IMR-90 (cell line): ENCODE data around the gene DIP2C. TPM values are rescaled to one million over a fixed set of nuclear protein-coding genes. Genes with fewer than 3 reads are reported as not detected.
"Not testable (repeated sequence)": the region's sequence is repeated elsewhere in the genome, so short reads cannot be mapped to it uniquely, and the experiment has no call there.

Experiments used
- ATAC-seq: fragments of 200-7000 bp; cut with Tn5 transposase; 2 replicates; pipeline ENCODE4 v1.9.1; 2020; ENCODE audit warnings: low read depth, mild to moderate bottlenecking, moderate library complexity
- BruUV-seq: library from RNA; stranded (reverse); fragments of 400-500 nt; replicated peaks from 2 replicates; lab custom pipeline; 2021; lab: Mats Ljungman, UMichigan
- CTCF ChIA-PET: fragments of 300-600 bp; formaldehyde crosslinking; extraction: SDS; loops from one replicate; lab custom pipeline; 2021; ENCODE audit warnings: antibody characterized with exemption; lab: Yijun Ruan, JAX
- POLR2A ChIA-PET: fragments of 300-600 bp; sonication (Branson Sonifier 250); formaldehyde crosslinking; loops from one replicate; lab custom pipeline; 2022; ENCODE audit warnings: antibody characterized with exemption; ENCODE audit not compliant: unreplicated experiment; lab: Charles Lee
- DNase-seq: peaks from one replicate; pipeline ENCODE4 v3.0.0; 2013
- H2AFZ ChIP-seq: replicated peaks from 2 replicates; pipeline ENCODE3; 2013; ENCODE audit warnings: low read length, mild to moderate bottlenecking; ENCODE audit not compliant: poor library complexity
- H2AK5ac ChIP-seq: 2 replicates; pipeline ENCODE4 v1.6.1; 2013; ENCODE audit warnings: low read depth, low read length, inconsistent platforms
- H2AK9ac ChIP-seq: replicated peaks from 2 replicates; pipeline ENCODE3; 2013; ENCODE audit warnings: mild to moderate bottlenecking, low read depth, low read length, moderate library complexity; ENCODE audit not compliant: poor library complexity
- H2BK120ac ChIP-seq: 2 replicates; pipeline ENCODE4 v1.6.1; 2013; ENCODE audit warnings: low read depth, low read length, inconsistent platforms
- H2BK15ac ChIP-seq: 3 replicates; pipeline ENCODE4 v1.6.1; 2013; ENCODE audit warnings: low read depth, low read length, inconsistent platforms
- H2BK20ac ChIP-seq: 2 replicates; pipeline ENCODE4 v1.6.1; 2013; ENCODE audit warnings: low read depth, mild to moderate bottlenecking, inconsistent platforms, low read length, moderate library complexity
- H2BK5ac ChIP-seq: 2 replicates; pipeline ENCODE4 v1.6.1; 2013; ENCODE audit warnings: mild to moderate bottlenecking, low read depth, low read length, inconsistent platforms; ENCODE audit not compliant: poor library complexity, severe bottlenecking
- H3K14ac ChIP-seq: replicated peaks from 2 replicates; pipeline ENCODE4 v1.6.1; 2013; ENCODE audit warnings: low read depth, low read length, inconsistent platforms
- H3K18ac ChIP-seq: 2 replicates; pipeline ENCODE4 v1.6.1; 2013; ENCODE audit warnings: low read depth, low read length, control low read depth
- H3K23ac ChIP-seq: 2 replicates; pipeline ENCODE4 v1.6.1; 2013; ENCODE audit warnings: low read depth, low read length, inconsistent platforms
- H3K27ac ChIP-seq: 2 replicates; pipeline ENCODE4 v1.5.1; 2013; ENCODE audit warnings: mild to moderate bottlenecking, control low read depth, low read length; ENCODE audit not compliant: insufficient read depth
- H3K27me3 ChIP-seq: 2 replicates; pipeline ENCODE4 v1.6.1; 2013; ENCODE audit warnings: low read length; ENCODE audit not compliant: control insufficient read depth, insufficient read depth
- H3K36me3 ChIP-seq: 2 replicates; pipeline ENCODE4 v1.6.1; 2013; ENCODE audit warnings: low read length, mixed read lengths; ENCODE audit not compliant: control insufficient read depth, insufficient read depth
- H3K4ac ChIP-seq: 2 replicates; pipeline ENCODE4 v1.6.1; 2013; ENCODE audit warnings: low read depth, low read length, inconsistent platforms
- H3K4me1 ChIP-seq: 2 replicates; pipeline ENCODE4 v1.6.1; 2013; ENCODE audit warnings: low read length, mixed read lengths; ENCODE audit not compliant: control insufficient read depth, insufficient read depth
- H3K4me2 ChIP-seq: 2 replicates; pipeline ENCODE4 v1.6.1; 2013; ENCODE audit warnings: low read depth, mild to moderate bottlenecking, control low read depth, low read length, moderate library complexity
- H3K4me3 ChIP-seq: 2 replicates; pipeline ENCODE4 v1.5.1; 2013; ENCODE audit warnings: low read depth, mild to moderate bottlenecking, control low read depth, low read length, moderate library complexity; ENCODE audit not compliant: insufficient read depth
- H3K56ac ChIP-seq: 2 replicates; pipeline ENCODE4 v1.6.1; 2013; ENCODE audit warnings: low read length, inconsistent platforms; ENCODE audit not compliant: insufficient read depth; ENCODE audit errors: extremely low read depth
- H3K79me1 ChIP-seq, 2 experiments: 2 replicates each; pipeline ENCODE4 v1.6.1; 2013; ENCODE audit warnings: low read length in 2 of 2, inconsistent platforms in 1 of 2, low read depth in 1 of 2
- H3K9ac ChIP-seq: 2 replicates; pipeline ENCODE4 v1.6.1; 2013; ENCODE audit warnings: low read depth, low read length, control low read depth
- H3K9me1 ChIP-seq: 2 replicates; pipeline ENCODE4 v1.6.1; 2013; ENCODE audit warnings: low read length, inconsistent platforms; ENCODE audit not compliant: insufficient read depth
- H3K9me3 ChIP-seq: 2 replicates; pipeline ENCODE4 v1.6.1; 2013; ENCODE audit warnings: low read length; ENCODE audit not compliant: control insufficient read depth, insufficient read depth
- H4K20me1 ChIP-seq: 2 replicates; pipeline ENCODE4 v1.6.1; 2013; ENCODE audit warnings: low read length, inconsistent platforms; ENCODE audit not compliant: insufficient read depth
- H4K5ac ChIP-seq: 2 replicates; pipeline ENCODE4 v1.6.1; 2013; ENCODE audit warnings: mild to moderate bottlenecking, low read depth, low read length, control low read depth
- H4K8ac ChIP-seq, 2 experiments: 2 replicates each; pipeline ENCODE4 v1.6.1; 2013; ENCODE audit warnings: low read depth in 2 of 2, low read length in 2 of 2, control low read depth in 1 of 2, inconsistent platforms in 1 of 2
- H4K91ac ChIP-seq: 2 replicates; pipeline ENCODE4 v1.6.1; 2013; ENCODE audit warnings: low read depth, low read length, inconsistent platforms; ENCODE audit not compliant: insufficient read depth
- WGBS, 2 experiments: methylation state at CpG; one replicate each; pipeline versions ENCODE4 v1.1.5 to v1.1.7; 2013; ENCODE audit warnings: missing lambda C conversion rate in 2 of 2; ENCODE audit not compliant: insufficient read length in 1 of 2; ENCODE audit errors: extremely low coverage in 2 of 2; 5-methylcytosine and 5-hydroxymethylcytosine counted together
- dilution Hi-C: fragments of 300-500 bp; cut with HindIII; formaldehyde crosslinking; loops from one replicate; pipeline ENCODE4 v1.14.3; 2018; ENCODE audit warnings: low sequenced_read_pairs; ENCODE audit not compliant: unreplicated experiment
- in situ Hi-C: fragments of 300-500 bp; cut with MboI; formaldehyde crosslinking; loops from 3 replicates; pipeline ENCODE4 v1.14.3; 2019; ENCODE audit warnings: low sequenced_read_pairs, inconsistent platforms, mixed read lengths
- intact Hi-C: fragments of 100-400 bp; cut with micrococcal nuclease; formaldehyde crosslinking; loops from 2 replicates; pipeline ENCODE4 v1.10.0; 2022
- polyA plus RNA-seq, 3 experiments: library from polyadenylated mRNA; depleted of rRNA; stranded (reverse); fragments of >200 nt; gene quantifications; 2 replicates each; pipeline ENCODE4 v1.2.3, GENCODE V29; 2012; ENCODE audit warnings: low replicate concordance in 1 of 3
- total RNA-seq: library from RNA; depleted of rRNA; stranded (reverse); fragments of >200 nt; gene quantifications from 2 replicates; pipeline ENCODE4 v1.2.3, GENCODE V29; 2012

DIP2C gene
- total and polyA plus RNA-seq, 2 of the 4 experiments (the other 2 are of a cell fraction), result 8.6 to 17.3 TPM

DNA sequence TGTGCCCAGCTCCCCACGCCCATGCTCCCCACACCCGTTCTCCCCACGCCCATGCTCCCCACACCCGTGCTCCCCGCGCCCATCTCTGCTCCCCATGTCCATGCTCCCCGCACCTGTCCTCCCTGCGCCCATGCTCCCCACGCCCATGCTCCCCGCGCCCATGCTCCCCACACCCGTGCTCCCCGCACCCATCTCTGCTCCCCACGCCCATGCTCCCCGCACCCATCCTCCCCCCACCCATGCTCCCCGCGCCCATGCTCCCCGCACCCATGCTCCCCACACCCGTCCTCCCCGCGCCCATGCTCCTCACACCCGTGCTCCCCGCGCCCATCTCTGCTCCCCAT is 10.8 kb downstream of the DIP2C start:
- dilution Hi-C loops, result not testable (repeated sequence)

More for the DNA sequence above, 10.8 kb downstream of the DIP2C start:
- intact Hi-C loops, H3K18ac ChIP-seq, H3K9ac ChIP-seq, H2AFZ ChIP-seq, H3K4me2 ChIP-seq, H3K23ac ChIP-seq, BruUV-seq, H3K36me3 ChIP-seq, H2BK120ac ChIP-seq, CTCF ChIA-PET, POLR2A ChIA-PET, ATAC-seq, H2AK9ac ChIP-seq, H2AK5ac ChIP-seq, H4K5ac ChIP-seq, H4K91ac ChIP-seq, H2BK20ac ChIP-seq, H3K4me3 ChIP-seq, H3K9me3 ChIP-seq, H3K27ac ChIP-seq, H3K27me3 ChIP-seq, H3K4ac ChIP-seq, DNase-seq, H4K8ac ChIP-seq, H3K56ac ChIP-seq, H2BK5ac ChIP-seq, H3K14ac ChIP-seq, H2BK15ac ChIP-seq: not testable (repeated sequence)
- WGBS, 2 experiments, result no CpG with 5 or more reads among the region's 24 CpGs
- peaks cover 21% of the 10 kb centered on the region for H3K4me1 ChIP-seq
- peaks cover 16 to 67% of the 10 kb centered on the region in 2 experiments; a peak in 3 of 4 replicates for H3K79me1 ChIP-seq
- in situ Hi-C loops, result loop anchor here (25.0 kb wide), 1 partner anchor 166 kb away; no protein-coding TSS in a partner anchor
- peaks cover 22% of the 10 kb centered on the region for H3K9me1 ChIP-seq
- peaks cover 67% of the 10 kb centered on the region for H4K20me1 ChIP-seq
